Measurements from ENCODE around the gene CCNY.
"Not testable (repeated sequence)": the region's sequence is repeated elsewhere in the genome, so short reads cannot be mapped to it uniquely, and the experiment has no call there.

The CCNY gene

DNA sequence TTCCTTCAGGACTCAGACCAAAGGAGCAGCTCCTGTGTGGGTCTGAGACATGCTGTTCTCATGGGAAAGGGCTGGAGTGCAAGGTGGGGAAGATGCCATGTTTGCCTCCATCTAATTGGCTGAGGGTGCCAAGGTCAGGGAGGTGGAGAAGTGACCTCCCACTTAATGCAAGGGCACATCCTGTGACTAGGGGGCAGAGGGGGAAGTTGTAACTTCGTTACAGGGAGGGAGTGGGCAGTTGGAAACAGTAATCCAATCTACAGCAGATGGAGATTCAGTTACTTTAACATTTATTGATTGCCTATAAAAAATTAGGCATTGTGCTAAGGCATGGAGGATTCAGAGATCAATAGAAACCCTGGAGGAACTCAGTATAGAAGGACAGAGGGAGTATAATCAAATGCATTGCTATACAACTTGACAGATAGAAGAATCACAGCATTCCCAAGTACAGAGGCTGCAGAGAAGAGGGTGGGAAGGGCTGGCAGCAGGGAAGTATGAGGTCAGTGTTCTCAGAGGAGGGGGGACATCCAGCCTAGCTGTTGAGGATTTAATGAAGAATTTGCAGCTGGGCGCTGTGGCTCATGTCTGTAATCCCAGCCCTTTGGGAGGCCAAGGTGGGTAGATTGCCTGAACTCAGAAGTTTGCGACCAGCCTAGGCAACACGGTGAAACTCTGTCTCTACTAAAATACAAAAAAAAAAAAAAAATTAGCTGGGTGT is 75.9 kb downstream of the CCNY start:
- FAIRE-seq, result no peak

DNA sequence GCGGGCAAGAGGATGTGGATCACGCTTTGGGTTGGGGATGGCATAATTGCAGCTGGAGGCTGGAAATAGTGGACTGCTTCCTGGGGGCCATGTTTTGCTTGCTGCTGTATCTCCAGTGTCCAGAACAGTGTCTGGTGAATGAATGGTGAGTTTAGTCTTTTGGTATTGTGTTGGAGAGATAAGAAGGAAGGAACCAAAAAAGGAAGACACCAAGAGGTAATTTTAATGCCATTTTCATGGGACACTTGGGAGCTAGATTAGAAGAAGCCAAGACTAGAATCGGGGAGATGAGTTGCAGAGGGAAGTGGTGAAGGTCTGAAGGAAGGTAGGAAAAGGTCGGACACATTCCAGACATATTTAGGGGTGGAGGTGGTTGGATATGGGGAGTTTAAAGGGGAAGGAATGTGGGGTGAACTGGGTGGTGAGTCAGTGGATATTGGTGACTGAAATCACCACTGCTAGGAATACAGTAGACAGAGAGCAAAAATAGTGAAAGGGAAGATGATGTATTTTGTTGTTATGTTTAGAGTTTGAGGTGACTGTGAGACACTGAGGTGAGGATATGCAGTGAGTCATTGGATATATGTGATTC is 76.7 kb downstream of the CCNY start:
- no peak for FAIRE-seq

DNA sequence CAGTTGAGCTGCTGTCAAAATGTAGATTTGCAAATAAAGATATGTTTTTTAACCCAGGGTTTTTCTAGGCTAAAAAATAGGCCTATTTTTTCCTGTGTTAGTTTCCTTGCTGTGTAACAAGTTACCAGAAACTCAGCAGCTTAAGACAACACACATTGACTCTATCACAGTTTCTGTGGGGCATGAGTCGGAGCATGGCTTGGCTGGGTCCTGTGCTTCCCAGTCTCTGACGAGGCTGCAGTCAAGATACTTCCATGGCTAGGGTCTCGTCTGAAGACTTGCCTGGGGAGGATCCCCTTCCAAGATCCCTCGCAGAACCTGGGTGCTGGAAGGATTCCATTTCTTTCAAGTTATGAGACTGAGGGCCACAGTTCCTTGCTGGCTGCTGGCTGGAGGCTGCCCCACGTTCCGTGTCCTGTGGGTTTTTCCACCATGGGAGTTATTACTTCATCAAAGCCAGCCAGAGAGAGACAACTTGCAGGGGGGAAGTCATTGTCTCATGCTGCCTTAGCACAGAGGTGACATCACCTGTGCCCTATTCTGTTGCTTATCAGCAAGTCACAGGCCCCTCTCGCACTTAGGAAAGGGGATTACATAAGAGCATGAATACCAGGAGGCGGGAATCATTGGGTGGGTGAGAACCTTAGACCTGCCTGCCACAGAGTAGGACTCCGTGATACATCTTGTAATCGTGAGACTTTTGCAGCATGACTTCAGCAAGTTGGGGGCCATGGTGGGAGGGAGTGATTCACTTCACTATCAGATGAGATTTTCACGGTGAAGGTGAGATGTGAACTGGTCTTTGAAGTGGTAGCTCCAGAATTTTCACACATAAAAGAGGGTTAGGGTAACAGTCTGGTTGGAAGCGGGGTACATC is 77.9 kb downstream of the CCNY start:
- FAIRE-seq, result no peak

DNA sequence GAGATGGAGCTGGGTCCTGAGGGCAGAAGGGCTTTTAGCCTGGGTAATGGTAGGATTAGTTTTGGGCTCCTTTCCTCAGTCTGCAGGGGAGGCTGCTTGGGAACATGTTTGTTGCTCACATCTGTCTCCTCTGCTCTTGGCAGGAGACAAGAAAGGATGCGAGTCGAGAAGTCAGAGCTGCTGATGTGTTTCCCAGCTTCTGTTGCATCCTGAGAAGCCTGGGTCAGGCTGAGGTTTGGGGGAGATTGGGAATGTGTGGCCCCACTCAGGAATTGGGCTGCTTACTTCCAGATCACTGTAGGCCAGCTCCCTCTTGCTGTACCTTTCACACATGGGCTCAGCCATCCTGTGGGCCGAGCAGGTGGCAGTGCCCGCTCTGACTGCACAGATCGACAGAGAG is 79.2 kb downstream of the CCNY start:
- FAIRE-seq, result no peak

DNA sequence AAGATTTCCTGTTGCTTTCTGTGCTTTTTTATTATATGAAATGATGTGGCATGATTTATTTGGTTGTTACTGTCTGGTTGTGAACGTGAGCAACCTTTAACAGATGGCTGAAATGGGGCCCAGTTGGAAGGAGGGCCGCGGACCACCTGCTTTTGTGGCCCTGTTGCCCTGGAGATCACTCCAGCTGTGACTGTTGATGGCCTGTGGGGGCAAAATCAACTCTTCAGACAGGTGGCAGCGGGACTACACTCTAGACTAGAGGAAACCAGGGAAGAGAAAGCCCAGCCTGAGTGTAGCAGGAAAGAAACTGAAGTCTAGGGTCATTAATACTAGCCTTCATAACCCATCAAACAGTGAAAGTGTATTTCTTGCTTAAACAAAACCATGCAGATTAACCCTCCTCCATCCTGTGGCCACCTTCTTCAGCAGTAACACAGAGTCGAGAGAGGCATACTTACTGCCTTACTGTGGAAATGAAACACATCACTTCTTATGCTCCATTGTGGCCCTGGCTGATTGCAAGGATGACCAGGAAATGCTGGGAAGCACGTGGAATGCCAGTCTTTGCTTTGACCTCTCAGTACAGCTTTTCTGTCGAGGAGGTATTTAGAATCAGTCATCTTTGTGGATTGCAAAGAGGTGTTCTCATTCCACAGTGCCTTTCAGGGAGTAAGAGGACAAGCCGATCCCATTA is 80.5 kb downstream of the CCNY start:
- FAIRE-seq, result no peak

DNA sequence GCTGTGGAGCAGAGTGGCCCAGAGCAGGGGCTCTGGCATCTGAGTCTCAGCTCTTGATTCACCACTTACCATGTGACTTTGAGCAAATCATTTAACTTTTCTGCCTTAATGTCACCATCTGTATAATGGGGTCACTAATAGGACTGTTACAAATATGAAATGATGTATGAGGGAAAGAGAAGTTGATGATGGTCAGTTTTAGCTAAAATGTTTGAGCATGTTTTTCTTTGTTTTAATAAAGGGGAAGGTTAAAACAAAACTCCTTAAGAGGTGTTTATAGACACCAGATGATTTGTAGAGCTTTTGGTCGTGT is 81.0 kb downstream of the CCNY start:
- no peak for FAIRE-seq

DNA sequence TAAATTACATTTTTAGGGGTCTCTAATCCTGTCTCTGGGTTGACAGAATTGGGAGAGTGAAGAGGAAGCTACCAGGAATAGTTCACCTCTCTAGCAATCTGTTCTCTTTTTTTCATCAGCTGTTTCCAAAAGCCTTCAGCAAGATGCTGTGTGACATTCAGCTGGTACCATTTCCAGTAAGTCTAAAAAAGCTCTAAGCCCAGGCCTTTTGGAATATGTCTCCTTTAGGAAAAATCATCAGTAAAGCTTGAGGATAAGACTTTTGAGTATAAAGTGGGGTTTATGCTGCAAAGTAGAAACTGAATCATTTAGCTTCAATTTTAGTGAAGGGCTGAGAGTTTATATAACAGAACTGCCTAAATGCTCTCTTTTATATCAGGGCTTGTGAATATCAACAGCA is 81.5 kb downstream of the CCNY start:
- FAIRE-seq, result no peak

DNA sequence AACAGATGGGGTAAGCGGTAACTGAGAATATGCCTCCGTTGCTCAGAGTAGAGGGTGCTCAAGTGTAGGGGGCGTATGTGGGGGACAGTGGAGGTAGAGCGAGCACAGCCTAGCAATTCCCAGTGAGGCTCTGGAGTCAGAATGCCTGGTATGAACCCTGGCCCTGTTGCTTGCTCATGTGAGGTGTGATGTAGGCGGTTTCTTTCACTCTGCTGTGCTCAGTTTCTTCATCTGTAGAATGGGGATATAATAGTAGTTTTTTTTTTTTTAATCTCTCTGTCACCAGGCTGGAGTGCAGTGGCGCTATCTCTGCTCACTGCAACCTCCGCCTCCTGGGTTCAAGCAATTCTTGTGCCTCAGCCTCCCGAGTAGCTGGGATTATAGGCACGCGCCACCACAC is 82.3 kb downstream of the CCNY start:
- not testable (repeated sequence) for FAIRE-seq

DNA sequence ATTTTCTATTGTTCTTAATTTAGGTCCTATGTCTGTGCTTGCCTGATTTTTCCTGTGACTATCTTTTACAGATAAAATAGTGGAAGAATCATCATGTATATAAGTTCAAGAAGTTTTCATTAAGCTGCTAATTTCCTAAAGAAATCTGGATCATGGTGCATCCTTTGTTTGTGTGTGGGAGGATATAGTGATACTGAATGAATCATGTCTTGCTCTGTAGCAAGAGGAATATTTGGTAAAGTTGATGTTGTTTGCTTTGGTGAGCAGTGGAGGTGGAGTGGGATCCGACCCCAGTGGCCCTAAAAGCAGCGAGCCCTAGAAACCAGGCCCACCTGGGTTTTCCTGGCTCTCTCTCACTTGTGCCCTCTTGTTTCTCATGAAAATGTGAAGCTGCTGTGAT is 83.7 kb downstream of the CCNY start:
- FAIRE-seq, result no peak

DNA sequence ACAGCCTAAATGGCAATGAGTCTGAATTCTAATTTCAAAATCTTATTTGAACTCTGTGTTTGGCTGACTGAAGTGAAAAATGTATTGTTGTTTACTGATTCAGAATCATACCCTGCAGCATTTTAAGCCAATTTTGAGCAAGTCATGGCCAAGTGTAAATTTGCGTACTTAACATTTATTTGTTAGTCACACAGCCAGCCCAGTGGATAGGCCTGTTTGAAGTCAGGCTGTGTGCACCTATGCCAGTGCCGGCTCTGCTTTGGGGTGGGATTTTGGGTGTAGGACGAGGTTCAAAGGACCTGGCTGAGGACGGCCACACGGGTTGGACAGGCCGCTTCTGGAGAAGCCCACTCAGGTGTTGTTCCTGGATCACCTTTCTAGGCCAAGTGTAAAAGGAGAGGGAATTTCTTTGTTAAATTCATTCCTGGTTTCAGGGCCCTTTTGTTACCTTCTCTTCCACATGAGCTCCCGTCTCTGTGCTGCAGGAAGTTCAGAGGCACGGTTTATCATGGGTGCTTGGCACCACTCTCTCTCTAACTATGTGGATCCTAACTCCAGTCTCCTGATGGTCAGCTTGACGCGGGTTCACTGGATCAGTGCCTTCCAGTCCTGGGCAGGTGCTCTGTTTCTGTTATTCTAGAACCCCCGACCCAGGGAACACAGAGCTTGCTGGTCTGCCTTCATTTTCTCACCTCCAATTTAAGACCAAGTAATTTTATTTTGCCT is 84.7 kb downstream of the CCNY start:
- FAIRE-seq, result no peak

DNA sequence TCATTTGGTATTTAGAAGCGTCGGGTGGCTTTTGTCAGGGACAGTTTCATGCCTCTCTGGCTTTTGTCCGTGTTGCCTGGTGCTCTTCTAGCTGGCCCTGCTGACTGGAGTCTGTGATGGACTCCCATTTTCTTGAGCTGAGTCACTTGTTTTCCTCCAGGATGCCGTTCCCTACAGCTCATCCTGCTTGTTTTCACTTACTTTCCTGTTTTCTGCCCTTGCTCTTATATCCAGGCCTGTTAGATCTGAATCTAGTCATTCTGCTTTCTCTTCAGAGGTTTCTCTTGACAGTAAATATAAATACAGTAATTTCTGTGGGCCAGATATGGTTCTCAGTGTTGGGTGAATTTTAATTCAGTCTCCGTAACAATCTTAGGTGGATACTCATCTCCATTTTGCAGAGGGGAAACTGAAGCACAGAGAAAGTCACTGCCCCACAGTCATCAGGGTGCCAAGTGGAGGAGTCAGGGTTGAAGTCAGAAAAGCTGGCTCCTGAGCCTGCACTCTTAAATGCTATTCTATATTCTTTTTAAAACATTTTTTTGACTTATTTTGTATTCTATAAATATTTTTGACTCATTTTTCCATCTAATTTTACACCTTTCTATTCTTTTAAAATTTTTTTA is 85.4 kb downstream of the CCNY start:
- FAIRE-seq, result no peak

DNA sequence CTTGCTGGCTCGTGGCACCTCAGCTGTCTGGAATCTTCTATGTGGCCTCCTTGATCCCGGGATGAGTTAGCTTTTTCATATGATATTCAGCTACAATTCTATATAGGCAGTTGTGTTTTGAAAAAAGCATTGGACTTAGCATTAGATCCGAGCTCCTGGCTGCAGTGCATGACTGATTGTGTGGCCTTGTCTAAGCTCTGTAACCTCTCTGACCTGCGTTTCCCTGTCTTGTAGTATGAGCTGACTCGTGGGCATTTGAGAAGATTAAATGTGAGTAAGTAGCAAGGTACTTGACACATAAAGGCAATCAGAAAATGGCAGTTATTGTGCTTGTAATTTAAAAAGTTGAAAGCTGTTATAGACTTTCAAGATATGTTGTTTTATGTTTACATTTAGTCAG is 85.9 kb downstream of the CCNY start:
- no peak for FAIRE-seq

DNA sequence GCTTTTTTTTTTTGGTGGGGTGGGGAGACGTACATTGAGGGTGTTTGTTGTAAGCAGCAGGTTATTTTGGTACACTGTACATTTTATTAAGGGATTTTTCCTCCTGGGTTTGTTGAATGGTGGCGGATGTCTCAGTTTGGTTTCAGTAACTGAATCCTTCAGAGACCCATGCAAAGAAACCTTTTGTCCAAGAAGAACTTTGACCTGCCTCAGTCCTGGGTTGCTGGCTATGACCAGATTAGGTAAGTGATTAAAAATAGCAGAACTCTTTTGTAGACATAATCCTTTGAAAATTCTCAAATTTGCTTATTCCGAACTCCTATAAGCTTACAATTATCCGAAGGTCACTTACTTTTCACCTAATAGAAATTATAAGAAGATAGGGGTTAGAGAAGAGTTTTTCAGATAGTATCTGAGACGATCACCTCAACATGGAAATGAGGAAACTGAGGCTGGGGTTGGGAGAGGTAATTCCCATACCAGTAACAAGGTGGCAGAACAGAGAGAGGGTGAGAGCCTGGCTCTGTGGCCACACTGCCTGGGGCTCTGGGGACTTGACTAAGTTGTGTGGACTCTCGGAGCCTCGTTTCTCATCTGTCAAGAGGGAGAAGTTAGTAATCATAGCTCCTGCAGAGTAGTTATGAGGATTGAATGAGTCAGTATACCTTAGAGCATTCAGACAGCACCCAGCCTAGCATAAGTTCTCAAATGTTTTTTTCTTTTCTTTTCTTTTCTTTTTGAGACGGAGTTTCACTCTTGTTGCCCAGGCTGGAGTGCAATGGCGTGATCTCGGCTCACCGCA is 87.4 kb downstream of the CCNY start:
- FAIRE-seq, result no peak

DNA sequence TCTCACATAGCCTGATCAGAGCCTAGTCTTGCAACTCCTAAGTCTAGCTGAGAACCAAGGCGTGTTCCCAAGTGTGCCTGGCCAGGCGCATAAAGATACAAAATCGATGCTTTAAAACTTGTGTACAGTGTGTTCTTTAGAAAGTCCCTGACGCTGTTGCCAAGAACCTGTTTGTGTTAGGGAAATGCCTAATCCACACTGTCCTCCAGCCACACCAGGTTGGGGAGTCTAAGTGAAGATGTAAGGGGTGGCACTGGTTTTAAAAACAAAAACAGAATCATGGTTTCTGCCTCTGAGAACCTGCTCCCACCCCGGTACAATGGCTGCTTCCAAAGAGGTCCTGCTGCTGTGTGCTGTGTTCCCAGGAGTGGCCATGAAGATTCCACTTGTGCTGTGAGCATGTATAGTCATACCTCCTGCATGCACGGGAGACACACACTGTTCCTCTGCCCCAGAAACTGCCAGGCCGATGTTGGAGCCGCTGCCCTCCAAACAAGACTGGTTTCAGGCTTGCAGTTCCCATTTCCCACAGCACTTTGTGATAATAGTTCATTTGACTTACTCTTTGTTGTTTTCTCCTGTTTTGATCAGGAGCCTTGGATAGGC is 88.5 kb downstream of the CCNY start:
- no peak for FAIRE-seq

DNA sequence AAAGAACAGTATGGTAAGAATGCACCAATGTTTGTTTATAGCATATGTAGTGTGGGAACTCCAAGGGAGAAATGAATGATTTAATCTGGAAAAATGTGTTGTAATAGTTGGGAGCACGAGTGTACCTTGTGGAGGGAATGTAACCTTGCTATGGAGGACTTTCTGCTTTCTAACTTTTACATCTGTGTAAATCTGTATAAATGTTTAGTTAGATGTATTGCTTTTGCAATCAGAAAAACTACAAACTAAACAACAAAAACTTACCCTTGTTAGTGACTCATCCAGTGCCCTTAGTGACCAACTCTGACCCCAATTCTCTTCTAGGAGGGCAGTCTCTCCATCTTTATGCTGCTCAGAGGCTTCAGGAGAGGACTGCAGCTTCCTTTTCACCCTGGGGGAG is 89.3 kb downstream of the CCNY start:
- FAIRE-seq, result no peak

DNA sequence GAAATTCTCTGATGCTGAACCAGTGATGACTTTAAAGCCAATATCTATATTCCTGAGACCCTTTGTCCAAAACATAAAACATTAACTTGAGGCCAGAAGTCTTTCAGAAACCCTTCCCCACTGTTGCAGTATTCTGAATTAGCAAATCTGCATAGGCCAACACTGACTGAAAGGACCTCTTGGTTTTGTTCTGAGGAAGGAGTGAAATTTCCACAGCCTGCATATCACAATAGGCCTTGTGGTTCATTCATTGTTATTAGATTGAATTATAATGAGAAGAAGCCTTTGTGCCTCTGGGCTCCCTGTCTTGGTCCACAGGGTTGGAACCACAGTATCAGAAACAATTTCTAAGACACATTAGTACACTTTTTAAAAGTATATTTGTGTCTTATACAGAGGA is 90.3 kb downstream of the CCNY start:
- no peak for FAIRE-seq

DNA sequence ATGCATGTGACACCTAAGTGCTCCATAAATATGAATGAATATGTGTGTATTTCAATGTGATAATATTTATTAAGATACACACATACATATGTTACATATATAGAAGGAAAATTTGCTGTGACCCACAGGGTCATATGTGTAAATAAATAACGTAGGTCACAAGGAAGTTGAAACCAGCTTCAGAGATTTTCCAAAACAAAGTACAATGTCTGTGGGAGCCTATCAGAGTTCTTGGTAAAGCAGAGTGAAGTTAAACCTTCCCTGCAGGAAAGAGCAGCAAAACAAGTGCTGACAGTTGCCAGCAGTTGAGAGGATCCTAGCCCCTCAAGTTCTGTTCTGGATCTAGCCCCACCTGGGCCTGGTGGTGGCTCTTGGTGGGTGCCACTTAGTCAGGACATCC is 91.2 kb downstream of the CCNY start:
- FAIRE-seq, result no peak

DNA sequence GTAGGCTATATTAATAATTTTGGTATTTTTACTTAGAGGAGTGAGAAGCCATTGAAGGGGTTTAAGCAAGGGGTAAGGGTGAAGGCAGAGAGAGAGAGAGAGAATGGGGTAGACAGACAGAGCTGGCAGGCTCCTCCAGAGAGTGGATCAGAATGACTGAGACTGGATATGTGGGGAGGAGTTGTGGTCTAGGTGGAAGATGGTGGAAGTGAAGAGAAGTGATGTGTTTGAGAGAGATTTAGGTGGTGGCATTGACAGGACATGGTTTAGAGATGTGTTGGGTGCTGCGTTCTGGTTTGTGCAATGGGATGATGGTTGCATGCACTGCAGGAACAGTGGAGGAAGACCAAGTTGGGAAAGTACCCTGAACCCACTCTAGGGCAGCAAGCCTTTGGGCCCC is 92.2 kb downstream of the CCNY start:
- FAIRE-seq, result no peak

DNA sequence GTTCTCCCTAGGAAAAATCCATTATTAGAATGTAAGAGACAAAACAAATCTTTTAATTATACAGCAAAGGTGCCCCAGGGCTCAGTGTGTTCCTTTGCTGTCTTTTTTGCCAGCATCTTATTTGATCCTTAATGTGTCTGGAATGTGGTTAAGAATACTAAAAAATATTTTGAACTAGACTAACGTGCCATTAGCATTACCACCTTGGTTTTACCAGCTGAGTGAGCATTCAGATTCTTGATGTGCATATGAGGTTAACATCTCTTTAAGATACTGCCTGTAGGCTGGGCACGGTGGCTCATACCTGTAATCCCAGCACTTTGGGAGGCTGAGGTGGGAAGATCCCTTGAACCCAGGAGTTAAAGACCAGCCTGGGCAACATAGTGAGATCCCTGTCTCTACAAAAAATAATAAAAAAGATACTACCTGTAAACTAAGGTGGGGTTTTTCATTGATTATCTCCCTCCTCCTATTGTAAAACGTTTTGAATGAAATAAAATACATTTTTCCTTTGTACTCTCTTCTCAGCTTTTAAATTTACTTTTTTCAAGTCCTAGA is 96.6 kb downstream of the CCNY start:
- FAIRE-seq, result no peak

DNA sequence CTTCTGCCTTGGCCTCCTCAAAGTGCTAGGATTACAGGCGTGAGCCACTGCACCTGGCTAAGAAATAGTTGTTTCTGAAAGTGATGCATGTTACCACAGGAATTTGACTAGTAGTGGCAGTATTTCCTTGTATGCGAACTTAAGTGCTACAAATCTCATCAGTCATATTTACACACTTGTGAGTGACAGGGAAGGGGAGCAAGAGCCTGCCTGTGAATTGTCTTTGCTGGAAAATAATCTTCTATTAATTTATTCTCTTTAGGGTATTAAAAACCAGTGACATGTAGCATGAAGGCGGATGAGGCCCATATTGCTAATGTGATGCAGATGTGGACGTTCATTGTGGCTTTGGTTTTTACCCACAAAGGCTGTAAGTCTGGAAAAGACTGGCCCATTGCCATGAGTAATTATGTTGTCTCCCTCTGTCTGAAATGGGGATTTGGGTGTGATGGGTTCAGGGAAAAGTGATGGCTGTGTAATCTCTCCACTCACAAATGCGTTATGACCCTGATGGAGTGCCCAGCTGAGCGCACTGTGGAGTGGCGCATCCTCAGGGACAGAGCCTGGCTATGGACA is 97.6 kb downstream of the CCNY start:
- no peak for FAIRE-seq
